Fibroblast of pulmonary artery (primary cell): ENCODE data around the gene SIRT1.

Experiments used
- DNase-seq: peaks from one replicate; pipeline ENCODE4 v3.0.0-alpha.2; 2010; ENCODE audit warnings: low read depth
- H3K4me3 ChIP-seq: replicated peaks from 2 replicates; pipeline ENCODE4 v1.5.1; 2011; ENCODE audit warnings: low read depth, mild to moderate bottlenecking, control low read depth, low read length, moderate library complexity
- TF ChIP-seq, protein P1 (sequence below): IDR thresholded peaks from 2 replicates; pipeline ENCODE4 v1.5.1; 2011; ENCODE audit warnings: mild to moderate bottlenecking, control low read depth, low read length, inconsistent platforms; ENCODE audit errors: missing control alignments

The SIRT1 gene

DNA sequence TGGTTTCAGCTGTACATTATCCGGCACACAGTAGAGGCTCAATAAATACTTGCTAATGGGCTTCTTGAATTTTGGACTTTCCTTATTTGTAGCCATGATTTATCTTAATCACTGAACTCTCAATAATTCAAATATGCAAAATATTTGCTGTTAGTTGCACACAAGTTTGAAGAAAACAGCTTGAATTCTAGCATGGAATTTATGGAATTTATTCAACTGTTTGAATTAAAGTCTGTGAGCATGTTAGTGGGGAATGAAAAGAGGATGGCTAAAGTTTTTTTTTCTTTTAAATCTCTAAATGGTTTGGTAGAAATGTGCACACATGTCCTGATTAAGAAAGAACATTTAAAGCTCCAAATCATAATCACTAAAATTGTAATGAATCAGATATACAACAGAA is 42.5 kb downstream of the SIRT1 start:
- H3K4me3 ChIP-seq, result no peak overlapping the region
- TF ChIP-seq, protein P1, sequence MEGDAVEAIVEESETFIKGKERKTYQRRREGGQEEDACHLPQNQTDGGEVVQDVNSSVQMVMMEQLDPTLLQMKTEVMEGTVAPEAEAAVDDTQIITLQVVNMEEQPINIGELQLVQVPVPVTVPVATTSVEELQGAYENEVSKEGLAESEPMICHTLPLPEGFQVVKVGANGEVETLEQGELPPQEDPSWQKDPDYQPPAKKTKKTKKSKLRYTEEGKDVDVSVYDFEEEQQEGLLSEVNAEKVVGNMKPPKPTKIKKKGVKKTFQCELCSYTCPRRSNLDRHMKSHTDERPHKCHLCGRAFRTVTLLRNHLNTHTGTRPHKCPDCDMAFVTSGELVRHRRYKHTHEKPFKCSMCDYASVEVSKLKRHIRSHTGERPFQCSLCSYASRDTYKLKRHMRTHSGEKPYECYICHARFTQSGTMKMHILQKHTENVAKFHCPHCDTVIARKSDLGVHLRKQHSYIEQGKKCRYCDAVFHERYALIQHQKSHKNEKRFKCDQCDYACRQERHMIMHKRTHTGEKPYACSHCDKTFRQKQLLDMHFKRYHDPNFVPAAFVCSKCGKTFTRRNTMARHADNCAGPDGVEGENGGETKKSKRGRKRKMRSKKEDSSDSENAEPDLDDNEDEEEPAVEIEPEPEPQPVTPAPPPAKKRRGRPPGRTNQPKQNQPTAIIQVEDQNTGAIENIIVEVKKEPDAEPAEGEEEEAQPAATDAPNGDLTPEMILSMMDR, result no peak
- no peak for DNase-seq

DNA sequence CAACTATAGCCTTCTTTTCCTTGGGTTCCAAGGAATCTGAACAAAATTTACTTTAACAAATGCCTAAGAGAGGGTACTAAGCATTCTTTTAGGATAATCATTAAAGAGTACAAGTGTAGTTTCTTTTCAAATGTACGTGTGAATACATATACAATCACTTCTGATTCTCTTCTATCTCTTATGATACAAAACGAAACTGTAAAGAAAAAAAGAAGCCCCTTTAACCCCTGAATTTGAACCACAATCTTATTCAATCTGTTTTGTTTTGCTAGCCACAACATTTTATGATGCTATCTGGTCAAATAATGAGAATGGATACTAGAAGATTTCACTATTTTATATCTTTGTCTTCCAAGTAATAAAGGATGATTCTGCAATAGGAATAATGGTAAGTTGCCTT is 48.7 kb downstream of the SIRT1 start:
- DNase-seq, result no peak
- TF ChIP-seq, protein P1, result no peak
- H3K4me3 ChIP-seq, result no peak overlapping the region

DNA sequence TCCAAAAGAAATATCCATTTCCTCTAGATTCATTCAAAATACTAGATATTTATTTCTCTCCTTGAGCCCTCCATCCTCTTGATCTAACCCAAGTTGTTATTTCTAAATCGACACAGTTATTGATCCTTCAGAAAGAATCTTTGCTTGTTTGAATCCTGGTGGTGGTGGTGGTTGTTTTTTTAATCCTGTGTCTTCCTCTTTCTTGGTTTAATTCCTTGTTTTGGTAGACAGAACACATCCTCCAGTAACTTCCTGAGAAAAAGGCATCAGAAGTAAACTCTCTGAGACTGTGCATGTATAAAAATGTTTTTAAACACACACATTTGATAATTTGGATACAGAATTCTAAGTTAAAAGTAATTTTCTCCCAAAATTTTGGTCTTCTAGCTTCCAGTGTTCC is 49.9 kb downstream of the SIRT1 start:
- TF ChIP-seq, protein P1, result no peak
- H3K4me3 ChIP-seq, result no peak overlapping the region
- DNase-seq, result no peak

DNA sequence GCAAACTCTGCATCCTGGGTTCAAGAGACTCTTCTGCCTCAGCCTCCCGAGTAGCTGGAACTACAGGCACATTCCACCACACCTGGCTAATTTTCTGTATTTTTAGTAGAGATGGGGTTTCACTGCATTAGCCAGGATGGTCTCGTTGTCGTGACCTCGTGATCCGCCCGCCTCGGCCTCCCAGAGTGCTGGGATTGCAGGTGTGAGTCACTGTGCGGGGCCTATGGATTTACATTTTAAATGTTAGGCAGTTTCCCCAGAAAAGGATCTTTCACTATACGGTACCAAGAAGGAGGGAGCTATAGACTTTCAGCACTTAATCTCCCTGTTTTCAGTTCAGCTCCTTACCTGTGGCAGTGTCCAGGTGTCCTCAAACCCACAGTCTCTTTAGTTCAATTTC is 50.8 kb downstream of the SIRT1 start:
- no peak for DNase-seq
- no peak overlapping the region for H3K4me3 ChIP-seq

DNA sequence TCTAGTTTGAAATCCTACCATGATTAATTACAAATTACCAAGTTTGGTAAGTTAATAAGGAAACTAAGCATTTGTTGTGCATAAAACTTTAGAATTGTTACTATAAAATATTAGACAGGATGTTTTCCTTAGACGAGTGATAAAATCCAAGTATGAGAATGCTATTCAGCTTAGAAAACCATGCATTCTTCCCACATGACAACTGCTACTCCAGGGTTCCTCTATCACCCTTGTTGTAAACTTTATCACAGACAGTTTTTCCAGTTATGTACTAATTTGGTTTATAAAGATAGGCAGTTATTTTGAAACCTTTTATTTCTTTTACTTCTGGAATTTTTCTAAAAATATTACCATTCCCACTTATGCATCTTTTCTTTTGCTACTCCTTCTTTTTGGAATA is 52.0 kb downstream of the SIRT1 start:
- H3K4me3 ChIP-seq, result no peak overlapping the region
- peak; percentile 16 for DNase-seq
- TF ChIP-seq, protein P1, result no peak

More for the DNA sequence above, 50.8 kb downstream of the SIRT1 start:
- TF ChIP-seq, protein P1, result no peak

DNA sequence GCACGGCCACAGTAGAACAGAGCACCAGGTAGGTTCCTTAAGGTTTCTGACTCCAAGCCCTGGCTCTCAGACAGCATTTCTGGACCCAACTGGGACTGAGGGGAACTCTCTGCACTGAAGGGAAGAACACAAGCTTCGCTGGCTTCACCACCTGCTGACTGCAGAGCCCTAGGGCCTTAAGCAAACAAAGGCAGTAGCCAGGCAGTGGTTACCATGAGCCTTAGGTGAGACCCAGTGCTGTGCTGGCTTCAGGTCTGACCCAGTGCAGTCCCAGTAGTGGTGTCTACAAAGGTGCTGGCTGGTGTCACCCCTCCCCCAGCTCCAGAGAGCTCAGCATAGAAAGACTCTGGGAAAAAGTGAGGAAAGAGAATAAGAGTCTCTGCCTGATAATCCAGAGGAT is 59.5 kb downstream of the SIRT1 start:
- TF ChIP-seq, protein P1, result no peak
- H3K4me3 ChIP-seq, result no peak overlapping the region

DNA sequence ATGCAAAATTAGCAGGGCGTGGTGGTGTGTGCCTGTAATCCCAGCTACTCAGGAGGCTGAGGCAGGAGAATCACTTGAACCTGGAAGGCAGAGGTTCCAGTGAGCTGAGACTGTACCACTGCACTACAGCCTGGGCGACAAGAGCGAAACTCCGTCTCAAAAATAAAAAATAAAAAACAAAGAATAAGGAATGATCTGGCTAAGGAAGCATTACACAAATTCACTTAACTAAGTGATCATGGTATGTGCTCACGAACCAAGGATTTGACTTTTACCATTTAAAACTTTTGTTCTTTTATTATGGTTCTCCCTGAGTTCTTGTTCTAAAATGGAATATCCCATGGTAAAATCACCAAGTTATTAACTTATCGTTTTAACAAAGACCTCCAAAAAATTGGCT is 71.2 kb downstream of the SIRT1 start:
- no peak overlapping the region for H3K4me3 ChIP-seq
- no peak for DNase-seq
- TF ChIP-seq, protein P1, result no peak

More for the DNA sequence above, 59.5 kb downstream of the SIRT1 start:
- no peak for DNase-seq
